ENCODE results near the gene CLDND1.

GRCh38 chr3:98536456-98537017 lies 13.8 kb upstream of the CLDND1 start:
- TF ChIP-seq, protein P1, sequence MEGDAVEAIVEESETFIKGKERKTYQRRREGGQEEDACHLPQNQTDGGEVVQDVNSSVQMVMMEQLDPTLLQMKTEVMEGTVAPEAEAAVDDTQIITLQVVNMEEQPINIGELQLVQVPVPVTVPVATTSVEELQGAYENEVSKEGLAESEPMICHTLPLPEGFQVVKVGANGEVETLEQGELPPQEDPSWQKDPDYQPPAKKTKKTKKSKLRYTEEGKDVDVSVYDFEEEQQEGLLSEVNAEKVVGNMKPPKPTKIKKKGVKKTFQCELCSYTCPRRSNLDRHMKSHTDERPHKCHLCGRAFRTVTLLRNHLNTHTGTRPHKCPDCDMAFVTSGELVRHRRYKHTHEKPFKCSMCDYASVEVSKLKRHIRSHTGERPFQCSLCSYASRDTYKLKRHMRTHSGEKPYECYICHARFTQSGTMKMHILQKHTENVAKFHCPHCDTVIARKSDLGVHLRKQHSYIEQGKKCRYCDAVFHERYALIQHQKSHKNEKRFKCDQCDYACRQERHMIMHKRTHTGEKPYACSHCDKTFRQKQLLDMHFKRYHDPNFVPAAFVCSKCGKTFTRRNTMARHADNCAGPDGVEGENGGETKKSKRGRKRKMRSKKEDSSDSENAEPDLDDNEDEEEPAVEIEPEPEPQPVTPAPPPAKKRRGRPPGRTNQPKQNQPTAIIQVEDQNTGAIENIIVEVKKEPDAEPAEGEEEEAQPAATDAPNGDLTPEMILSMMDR (IDR thresholded peaks at IDR 0.05 in 2 of 3, conservative IDR thresholded peaks at IDR 0.05 in 1 of 3; ENCODE audit: borderline replicate concordance in 1 of 3, insufficient read depth in 1 of 3, low read depth in 2 of 3, low read length in 2 of 3): no peak
- no peak for TF ChIP-seq ZFX (IDR thresholded peaks at IDR 0.05)
- no peak for TF ChIP-seq POLR2A (IDR thresholded peaks at IDR 0.05; ENCODE audit: borderline replicate concordance, extremely low read depth, insufficient read depth, insufficient read length)
- TF ChIP-seq MAX (IDR thresholded peaks at IDR 0.05): no peak
- no peak for TF ChIP-seq EGR1 (IDR thresholded peaks at IDR 0.05; ENCODE audit: low read depth)
